ENCODE measurements around the gene RBM39.

GRCh38 chr20:35732644-35732982, 9.4 kb downstream of the RBM39 start:
- no peak for TF ChIP-seq EZH2phosphoT487 (IDR thresholded peaks at IDR 0.05; ENCODE audit: insufficient read depth, low read depth)
- TF ChIP-seq EZH2 (IDR thresholded peaks at IDR 0.05; ENCODE audit: insufficient read depth, poor library complexity, severe bottlenecking): no peak
